HG02943 (cell line): ENCODE measurements around the gene TFF2.

Experiments used
- ATAC-seq: cut with Tn5 transposase; IDR thresholded peaks from one replicate; pipeline ENCODE4 v1.9.1; 2021; ENCODE audit warnings: mild to moderate bottlenecking, low read depth, moderate library complexity; ENCODE audit not compliant: unreplicated experiment

The TFF2 gene

DNA sequence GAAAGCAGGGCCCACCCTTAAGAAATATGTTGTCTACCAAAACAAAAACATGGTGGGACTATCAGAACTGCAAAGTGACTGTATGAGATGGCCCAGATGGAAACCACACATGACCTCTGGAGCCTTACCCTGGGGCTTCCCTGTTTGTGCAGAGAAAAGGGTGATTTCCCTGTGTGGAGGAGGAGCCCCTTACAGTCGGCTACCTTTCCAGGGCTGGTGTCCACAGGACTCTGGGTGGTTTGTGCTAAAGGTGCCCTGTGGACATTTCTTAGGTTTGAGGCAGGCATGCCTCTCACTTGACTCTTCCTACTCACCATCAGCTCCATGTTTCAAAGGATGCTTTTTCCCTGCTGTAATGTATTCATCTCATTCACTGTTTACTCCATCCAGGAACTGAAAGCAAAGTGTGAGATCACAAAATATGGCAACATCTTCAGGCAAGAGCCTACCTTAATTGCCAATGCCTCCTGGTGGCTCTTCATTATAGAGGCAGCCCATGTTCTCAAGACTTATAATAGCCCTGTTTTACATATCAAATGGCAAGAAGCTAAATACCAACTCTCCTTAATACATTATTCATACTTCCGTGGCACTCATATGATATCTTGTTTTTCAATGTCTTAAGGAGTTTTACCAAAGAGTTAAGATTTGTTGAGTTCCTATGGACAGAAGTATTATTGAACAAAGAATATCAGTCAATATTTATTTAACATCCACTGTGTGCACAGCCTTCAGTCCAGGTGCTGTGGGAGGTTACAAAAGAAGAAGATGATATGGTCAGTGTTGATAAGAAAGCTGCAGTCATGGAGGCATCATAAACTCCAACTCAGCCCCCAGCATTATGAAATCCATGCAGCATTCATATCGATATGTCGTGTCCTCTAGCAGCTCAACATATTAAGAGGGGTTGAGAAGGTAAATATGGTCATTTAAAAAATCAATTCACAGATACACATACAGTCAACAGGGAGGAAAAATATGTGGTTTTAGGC is 20.1 kb downstream of the TFF2 start:
- ATAC-seq = no peak

DNA sequence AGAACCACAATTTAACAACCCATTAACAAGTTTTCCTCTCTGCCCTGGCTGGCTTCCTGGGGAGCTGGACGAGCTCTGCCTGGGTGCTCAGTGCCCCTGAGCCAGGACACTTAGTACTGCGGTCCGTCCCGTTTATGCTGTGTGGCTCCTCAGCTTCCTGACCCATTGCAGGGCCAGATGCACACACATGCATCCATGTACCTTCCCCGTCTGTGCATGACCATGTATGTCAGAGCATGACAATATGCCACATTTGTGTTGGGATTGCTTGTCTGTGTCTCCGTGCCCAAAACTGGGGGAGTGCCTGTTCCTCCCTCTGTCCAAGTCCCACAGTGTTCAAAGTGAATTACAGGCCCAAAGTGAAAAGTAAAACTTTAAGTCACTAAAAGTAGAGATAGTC is 25.9 kb downstream of the TFF2 start:
- no peak for ATAC-seq

DNA sequence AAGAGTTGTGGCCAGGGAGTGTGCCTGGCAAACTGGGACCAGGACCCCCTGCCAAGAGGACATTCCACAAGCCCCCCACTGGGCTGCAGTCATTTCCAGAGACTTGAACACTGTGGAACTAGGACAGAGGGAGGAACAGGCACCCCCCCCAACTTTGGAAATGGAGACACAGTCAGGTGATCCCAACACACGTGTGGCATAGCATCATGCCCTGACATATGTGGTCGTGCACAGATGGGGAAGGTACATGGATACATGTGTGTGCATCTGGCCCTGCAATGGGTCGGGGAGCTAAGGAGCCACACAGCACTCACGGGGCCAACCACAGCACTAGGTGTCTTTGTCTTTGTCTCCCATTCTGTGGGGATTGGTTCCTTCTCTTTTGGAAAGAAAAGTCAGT is 28.9 kb downstream of the TFF2 start:
- no peak for ATAC-seq

DNA sequence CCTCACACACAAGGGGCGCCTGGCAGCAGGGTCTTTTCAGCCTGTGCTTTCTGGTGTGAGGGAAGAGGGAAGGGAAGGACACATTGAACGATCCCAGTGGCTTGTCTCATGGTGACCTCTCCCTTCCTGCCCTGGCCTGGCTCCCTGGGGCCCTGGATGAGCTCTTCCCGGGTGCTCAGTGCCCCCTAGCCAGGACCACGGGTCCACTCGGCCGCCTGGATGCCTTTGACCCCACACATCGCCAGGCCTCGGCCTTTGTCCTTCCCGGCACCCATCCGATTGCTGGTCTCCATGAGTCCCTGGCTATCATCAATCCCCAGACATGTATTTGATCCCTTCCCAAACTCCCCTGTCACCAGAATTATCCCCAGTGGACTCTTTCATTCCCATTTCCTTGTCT is 29.6 kb downstream of the TFF2 start:
- no peak for ATAC-seq

DNA sequence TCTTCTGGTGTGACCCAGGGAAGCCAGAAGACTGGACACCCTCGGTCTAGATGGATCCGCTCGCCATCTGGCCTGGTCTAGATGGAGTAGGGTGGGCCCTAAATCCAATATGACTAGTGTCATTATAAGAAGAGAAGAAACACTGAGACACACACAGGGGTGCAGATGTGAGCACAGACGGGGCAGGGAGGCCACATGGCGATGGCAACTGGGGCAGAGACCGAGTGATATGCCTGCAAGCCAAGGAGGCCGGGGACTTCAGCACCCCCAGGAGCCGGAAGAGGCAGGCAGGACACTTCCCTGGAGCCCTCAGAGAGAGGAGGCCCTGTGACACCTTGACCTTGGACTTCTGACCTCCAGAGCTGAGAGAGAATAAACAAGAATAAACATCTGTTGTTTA is 30.0 kb downstream of the TFF2 start:
- ATAC-seq = no peak

DNA sequence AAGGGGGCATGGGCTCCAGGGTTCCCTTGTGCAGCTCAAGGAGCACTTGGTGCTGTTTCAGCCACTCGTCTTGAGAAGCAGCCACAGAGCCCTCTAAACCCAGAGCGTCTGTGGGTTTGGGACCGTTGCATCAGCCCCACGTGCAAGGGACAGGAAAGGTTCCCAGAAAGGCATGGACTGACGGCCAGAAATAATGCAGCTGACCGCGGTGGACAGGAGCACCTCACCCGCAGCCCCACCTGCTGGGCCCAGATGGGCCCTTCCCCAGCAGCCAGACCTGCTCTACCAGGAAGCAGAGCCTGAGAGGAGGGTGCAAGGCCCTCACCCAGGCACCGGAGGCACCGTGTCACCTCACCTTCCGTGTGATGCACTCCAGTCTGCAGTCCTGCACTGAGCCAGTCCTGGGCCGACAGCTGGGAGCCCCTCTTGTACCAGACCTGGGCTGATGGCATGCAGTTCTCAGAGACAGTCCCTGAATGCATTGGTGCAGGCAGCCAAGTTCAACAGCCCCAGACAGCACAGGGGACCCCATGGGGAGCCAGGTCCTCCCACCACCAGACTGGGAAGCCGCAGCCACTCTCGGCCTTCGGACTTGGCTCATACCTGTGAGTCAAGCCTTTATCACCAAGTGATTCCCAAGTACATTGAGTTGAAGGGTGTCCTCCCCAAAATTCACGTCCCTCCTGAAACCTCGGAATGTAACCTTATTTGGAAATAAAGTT is 30.8 kb downstream of the TFF2 start:
- ATAC-seq = no peak

DNA sequence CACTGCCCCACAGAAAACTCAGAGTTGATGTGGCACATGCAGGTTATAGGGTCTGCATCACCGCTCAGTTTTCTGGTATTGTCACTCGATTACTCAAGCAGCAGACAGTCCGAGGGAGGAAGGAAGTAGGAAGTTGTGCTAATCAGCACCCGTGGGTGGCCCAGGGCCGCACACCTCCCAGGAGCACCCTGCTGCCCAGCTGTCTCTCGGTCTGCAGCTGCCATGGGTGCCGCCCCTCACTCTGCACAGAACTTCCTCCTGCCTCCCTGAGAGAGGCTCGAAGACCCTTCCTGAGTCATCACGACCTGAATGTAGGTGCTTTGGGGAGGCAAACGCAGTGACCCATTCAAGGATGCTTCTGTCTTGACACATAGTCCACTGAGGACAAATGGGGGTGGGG is 31.4 kb downstream of the TFF2 start:
- ATAC-seq = no peak

DNA sequence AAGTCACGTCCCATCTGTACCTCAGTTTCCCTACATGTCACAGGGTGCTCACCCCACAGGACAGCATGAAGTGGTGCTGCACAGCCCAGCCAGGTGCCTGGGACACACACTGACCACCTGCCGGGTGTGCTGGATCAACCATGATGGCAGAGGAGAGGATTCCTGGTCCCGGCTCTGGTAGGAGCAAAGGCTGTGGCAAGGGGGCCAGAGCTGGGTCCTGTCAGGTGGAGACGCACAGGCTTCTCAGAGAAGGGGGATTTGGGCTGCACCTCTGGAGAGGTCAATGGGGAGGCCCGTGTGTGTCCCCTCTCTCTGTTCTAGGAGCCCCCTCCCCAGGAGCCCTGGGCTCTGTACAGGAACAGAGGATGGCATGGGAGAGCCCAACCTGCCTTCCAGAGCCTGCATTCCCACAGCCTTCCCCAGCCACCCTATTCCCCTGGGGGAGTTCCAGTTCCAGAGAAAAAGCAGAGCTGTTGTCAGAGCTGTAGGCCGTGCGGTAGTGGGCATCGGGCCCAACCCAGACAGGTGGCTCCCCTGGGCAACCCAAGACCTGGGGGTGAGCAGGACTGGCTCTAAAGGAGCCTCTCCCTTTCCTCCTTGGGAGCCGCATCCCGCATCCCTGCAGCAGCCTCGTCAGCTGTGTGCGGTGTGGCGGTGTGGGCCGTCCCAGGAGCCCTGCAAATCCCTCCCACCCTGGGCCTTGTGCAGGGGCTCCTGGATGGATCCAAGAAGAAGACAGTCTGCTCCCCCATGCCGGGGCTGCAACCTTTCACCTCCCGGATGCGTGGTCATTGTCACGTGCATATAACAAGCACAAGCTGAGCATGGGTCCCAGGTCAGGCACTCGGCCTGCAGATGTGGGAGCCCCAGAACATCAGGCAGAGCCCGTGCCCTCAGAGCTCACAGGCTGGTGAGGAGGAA is 32.7 kb downstream of the TFF2 start:
- ATAC-seq = no peak

DNA sequence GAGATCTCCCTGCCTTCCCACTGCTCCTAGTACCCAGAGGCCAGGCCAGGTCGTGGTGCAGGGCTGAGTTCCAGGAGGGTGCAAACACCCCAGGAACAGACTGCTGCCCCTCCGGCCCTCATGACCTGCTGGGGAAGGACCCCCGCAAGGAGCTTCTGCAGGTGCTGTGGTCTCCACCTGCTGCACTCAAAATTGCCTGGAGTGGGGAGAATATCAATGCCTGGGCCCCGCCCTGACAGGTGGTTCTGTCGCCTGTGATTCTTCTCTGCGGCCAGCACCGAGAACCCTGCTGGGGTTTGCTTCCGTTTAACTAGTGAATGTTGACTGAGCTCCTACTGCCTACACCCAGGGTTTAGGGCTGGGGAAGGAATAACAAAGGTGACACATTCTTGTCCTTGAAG is 33.5 kb downstream of the TFF2 start:
- no peak for ATAC-seq

DNA sequence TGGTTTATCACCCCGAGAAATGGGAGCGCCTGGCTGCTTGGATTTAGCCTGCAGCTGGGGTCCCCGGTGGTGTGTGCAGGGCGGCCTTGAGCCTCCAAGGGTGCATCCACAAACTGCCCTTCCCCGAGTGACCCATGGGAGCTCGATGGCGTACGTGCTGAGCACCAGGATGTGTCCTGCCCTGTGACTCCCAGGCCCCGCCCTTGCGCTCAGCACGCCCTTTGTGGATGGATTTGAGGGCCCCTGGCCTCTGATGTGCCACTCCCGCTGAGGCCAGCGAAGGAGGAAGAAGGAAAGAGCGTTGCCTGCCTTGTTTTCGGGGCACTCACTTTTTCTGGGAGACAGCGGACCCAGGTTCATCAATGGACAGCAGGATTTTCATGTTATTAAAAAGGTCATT is 33.9 kb downstream of the TFF2 start:
- no peak for ATAC-seq

DNA sequence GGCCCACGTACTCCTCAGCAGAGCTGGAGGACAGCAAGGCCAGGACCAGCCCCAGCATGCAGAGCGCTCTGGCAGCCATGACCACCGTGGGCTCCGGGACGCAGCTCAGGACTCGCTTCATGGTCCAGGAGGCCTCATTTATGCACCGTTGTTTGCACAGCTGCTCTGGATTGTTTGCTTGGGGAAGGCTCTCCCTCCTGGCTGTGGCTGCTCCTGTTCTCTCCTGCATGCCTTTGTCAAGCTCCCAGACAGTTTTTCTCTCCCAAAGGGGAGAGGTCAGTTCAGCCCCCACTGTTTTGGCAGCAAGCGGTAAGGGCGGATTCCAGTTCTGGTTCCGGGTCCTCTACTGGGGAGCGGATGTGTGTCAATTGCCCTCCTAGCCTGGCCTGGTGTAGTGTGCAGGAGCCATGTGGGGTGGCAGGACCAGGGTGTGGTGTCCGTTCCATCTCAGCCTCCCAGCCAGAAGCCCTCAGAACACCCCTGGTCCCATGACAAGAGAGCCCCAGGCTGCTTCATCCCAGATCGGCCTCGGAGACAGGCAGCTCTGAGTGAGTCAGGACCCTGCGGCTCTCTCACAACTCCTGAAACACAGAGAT is 35.4 kb downstream of the TFF2 start, which contains the start of gene TFF3:
TSS of gene TFF3 (minus strand) at position 114 of the 596 bp plus-strand sequence. CDS start at position 79, 35 bp downstream.
- ATAC-seq = no peak

DNA sequence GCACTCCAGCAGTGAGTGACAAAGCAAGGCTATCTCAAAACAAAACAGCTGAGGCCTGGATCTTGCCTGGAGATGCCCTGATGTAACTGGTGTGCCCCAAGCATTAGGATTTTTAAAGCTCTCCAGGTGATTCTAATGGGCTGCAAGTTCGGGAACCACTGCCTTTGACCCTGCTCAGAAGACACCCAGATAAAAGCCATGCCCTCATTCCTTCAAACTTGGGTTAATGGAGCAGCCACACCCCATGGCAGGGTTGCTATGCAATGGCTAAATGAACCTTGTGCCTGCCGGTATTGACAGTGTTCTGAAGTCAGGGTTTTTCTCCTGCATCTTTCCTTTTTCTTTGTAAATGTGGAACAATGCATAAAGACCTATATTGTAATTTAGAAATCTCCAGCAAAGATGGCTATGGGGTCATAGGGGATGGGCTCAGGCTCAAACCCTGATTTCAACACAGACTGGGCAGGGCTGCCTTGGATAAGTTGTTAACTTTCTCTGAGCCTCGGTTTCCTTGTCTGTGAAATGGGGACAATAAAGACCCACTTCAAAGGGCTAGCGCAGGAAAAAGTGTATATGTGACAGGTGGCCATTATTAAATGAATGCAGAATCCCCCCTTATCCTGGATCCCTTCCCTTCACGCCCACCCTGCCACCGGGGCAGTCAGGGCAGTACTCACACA is 36.0 kb downstream of the TFF2 start:
- no peak for ATAC-seq

DNA sequence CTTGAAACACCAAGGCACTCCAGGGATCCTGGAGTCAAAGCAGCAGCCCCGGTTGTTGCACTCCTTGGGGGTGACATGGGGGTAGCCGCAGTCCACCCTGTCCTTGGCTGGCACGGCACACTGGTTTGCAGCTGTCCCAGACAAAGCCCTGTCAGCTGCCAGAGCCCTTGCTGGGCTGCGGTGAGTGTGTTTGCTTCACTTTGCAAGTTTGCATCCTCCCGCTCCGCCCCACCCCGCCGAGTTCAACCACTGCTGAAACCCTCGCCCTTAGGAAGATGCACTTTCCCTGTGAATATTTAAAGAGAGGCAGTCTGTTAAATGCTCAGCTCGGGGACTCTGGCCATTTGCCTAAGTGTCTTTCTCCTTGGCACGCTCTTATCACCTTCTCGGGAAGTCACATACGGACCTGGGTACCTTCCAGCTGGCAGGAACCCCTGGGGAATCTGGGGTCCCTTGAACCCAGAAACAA is 37.3 kb downstream of the TFF2 start:
- no peak for ATAC-seq

DNA sequence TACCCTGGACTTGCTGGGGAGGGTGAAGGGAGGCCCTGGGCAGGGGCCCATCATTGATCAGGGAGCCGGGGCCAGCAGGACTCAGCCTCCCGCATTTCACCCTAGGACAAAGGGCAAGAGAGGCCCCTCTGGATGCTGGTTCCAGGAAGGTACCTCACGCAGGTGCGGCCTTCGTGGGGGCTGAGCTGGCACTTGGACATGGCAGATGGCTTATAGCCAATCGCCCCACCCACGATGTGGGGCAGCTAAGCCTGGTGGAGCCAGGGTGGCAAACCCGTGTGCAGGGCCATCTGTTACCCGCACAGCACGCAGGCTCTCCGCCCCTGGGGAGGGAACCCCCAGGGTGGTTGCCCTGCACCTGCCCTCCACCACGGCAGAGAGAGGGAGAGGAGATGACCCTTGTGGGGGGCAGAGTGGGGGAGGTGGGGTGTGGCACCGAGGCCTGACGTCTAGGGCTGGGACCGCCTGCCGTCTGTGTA is 38.1 kb downstream of the TFF2 start:
- no peak for ATAC-seq

DNA sequence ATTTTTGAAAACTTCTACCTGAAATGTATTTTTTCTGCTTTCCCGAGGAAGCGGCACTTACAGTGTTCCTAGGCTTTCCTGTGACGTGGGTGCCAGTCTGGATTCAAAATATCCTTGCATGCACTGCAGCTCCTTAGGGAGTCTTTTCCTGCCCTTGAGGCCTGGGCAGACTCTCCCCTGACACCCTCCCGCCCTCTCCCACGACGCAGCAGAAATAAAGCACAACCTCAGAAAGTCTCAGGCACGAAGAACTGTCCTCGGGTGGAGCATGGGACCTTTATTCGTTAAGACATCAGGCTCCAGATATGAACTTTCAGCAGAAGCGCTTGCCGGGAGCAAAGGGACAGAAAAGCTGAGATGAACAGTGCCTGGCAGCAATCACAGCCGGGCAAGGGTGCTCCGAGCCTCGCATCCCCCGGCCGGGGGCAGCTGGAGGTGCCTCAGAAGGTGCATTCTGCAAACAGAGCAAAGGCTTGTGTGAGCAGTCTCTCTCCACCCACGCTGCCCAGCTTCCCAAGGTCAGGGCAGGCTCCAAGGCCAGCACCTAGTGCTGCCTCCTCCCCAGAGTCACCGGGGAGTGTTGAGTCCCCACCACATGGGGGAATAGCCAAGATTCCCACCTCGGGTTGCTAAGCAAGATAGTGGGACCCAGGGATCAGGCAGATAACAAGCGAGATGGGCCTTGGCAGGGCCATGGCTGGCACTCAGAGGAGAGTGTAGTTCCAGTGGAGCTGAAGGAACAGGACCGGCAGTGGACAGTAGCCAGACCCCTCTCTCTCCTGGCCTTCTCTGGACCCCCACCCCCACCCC is 38.8 kb downstream of the TFF2 start:
- no peak for ATAC-seq

DNA sequence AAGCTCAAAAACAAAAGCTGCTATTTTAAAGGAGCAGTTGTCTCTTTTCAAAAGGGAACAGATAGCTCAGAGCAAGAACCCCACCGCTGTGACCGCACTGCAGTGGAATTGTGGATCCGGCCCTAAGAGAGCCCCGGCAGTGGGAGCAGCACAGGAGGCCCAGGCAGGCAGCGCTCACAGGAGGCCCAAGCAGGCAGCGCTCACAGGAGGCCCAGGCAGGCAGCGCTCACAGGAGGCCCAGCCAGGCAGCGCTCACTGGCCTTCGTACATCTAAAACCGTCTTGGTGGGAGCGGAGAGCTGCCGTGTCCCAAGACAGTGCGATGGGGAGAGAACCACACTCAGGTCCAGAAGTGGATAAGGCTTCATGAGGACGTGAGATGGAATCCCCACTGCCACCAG is 39.6 kb downstream of the TFF2 start:
- no peak for ATAC-seq

DNA sequence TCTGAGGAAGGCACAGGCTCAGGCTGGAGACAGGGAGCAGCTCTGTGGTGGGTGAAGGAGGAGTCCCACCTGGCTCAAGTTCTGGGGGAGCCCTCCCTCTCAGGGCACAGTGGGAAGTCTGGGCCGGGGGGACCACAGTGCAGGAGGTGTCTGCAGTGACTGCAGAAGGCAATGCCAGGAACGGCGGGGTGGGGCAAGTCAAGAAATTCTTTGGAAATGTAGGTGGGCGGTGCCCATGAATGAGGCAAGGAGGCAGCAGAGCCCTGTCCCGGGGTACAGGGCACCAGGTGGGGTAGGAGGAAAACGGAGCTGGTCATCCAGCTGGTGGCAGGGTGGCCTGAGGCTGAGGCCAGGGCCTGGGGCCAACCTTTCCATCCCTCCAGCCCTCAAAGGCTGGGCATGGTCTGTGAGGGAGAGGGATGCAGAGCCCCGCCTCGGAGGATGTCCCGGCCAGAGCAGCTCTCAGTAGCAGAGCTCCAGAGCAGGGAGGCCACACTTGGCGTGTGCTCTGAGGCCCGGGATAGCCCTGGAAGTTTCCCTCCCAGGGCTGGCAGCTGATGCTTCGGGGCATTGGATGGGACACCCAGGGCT is 40.3 kb downstream of the TFF2 start:
- ATAC-seq = no peak

DNA sequence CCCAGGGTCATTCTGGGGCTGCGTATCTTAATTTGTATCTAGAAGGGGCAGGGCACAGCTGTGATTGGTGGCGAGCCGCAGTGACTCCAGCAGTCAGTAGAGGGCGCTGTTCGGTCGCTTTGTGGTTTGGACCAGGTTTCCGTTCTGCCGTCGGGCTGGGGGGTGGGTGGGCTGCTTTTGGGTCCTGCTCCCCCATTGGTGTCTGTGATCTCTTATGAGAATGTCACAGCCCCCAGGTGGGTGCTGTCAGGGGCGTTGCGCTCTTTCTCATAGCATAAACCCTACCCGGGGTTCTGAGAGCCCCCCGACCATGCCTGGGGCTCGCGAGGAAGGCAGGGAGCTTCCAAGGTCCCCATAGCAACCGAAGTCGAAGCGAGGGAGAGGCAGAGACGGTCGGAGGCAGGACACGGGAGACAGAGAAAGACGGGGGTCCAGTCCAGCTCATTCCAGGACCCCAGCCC is 41.0 kb downstream of the TFF2 start:
- no peak for ATAC-seq
